HEK293 (cell line): ENCODE results near the gene BRD1.
A peak's percentile ranks its signal among the peaks of the same experiment; 100 is the strongest.

Source experiments
- CTCF ChIA-PET: fragments of 350-600 bp; formaldehyde crosslinking; extraction: SDS; loops from one replicate; lab custom pipeline; 2021; ENCODE audit warnings: antibody characterized with exemption; lab: Yijun Ruan, JAX
- POLR2A ChIA-PET: fragments of 300-600 bp; formaldehyde crosslinking; extraction: SDS; loops from one replicate; lab custom pipeline; 2020; ENCODE audit warnings: antibody characterized with exemption, inconsistent platforms; lab: Yijun Ruan, JAX
- H3K27ac ChIP-seq: fragments of 200-500 bp; sonication (Bioruptor generic); 2 replicates; pipeline ENCODE4 v1.5.1; 2014; ENCODE audit warnings: low read depth, low read length, control low read depth, inconsistent platforms; ENCODE audit errors: extremely low read depth
- H3K36me3 ChIP-seq, 2 experiments: fragments of 200-500 bp in 1 of 2; sonication (Bioruptor generic) in 1 of 2; 1 replicate in 1 of 2; 2 replicates in 1 of 2; pipeline ENCODE4 v1.5.1; 2014 to 2017; ENCODE audit warnings: inconsistent platforms in 2 of 2, low read length in 2 of 2; ENCODE audit not compliant: control insufficient read depth in 2 of 2, insufficient read depth in 1 of 2
- H3K4me1 ChIP-seq: fragments of 200-500 bp; sonication (Bioruptor generic); 2 replicates; pipeline ENCODE4 v1.5.1; 2014; ENCODE audit warnings: mild to moderate bottlenecking, low read length, inconsistent platforms; ENCODE audit not compliant: control insufficient read depth, insufficient read depth
- H3K4me3 ChIP-seq: 2 replicates; pipeline ENCODE4 v1.5.1; 2011; ENCODE audit warnings: low read depth, mild to moderate bottlenecking, control low read depth, low read length, moderate library complexity
- H3K9me3 ChIP-seq: fragments of 200-500 bp; sonication (Bioruptor generic); 2 replicates; pipeline ENCODE4 v1.5.1; 2014; ENCODE audit warnings: low read depth, low read length, inconsistent platforms; ENCODE audit not compliant: control insufficient read depth, insufficient read depth
- ATF2 ChIP-seq: fragments of 450-650 bp; formaldehyde crosslinking; IDR thresholded peaks from 2 replicates; pipeline ENCODE4 v1.5.1; 2016; ENCODE audit warnings: missing biosample characterization, missing genetic modification characterization, low read depth
- GLIS2 ChIP-seq: fragments of 450-650 bp; formaldehyde crosslinking; IDR thresholded peaks from 2 replicates; pipeline ENCODE4 v1.5.1; 2016; ENCODE audit warnings: missing biosample characterization, missing genetic modification characterization
- HOXA7 ChIP-seq: sonication (generic); formaldehyde crosslinking; IDR thresholded peaks from 2 replicates; pipeline ENCODE4 v1.8.1; 2022; ENCODE audit warnings: missing genetic modification reagents, borderline replicate concordance
- KLF16 ChIP-seq: fragments of 450-650 bp; formaldehyde crosslinking; IDR thresholded peaks from 2 replicates; pipeline ENCODE4 v1.5.1; 2017; ENCODE audit warnings: missing biosample characterization, missing genetic modification characterization
- REPIN1 ChIP-seq: fragments of 450-650 bp; formaldehyde crosslinking; IDR thresholded peaks from 2 replicates; pipeline ENCODE4 v1.5.1; 2017; ENCODE audit warnings: missing biosample characterization, missing genetic modification characterization, low read depth
- ZNF18 ChIP-seq: fragments of 450-650 bp; formaldehyde crosslinking; IDR thresholded peaks from 2 replicates; pipeline ENCODE4 v1.5.1; 2016; ENCODE audit warnings: missing biosample characterization, missing genetic modification characterization
- ZNF2 ChIP-seq: fragments of 450-650 bp; formaldehyde crosslinking; IDR thresholded peaks from 2 replicates; pipeline ENCODE4 v1.5.1; 2016; ENCODE audit warnings: missing biosample characterization, missing genetic modification characterization
- ZNF521 ChIP-seq: fragments of 450-650 bp; formaldehyde crosslinking; IDR thresholded peaks from 2 replicates; pipeline ENCODE4 v1.5.1; 2017; ENCODE audit warnings: missing biosample characterization, mild to moderate bottlenecking, missing genetic modification characterization
- ZNF555 ChIP-seq: fragments of 450-650 bp; formaldehyde crosslinking; conservative IDR thresholded peaks from 2 replicates; pipeline ENCODE4 v1.5.1; 2017; ENCODE audit warnings: missing biosample characterization, mild to moderate bottlenecking, missing genetic modification characterization, inconsistent platforms
- ZNF561 ChIP-seq: fragments of 450-650 bp; IDR thresholded peaks from 2 replicates; pipeline ENCODE4 v1.5.1; 2018; ENCODE audit warnings: missing biosample characterization, missing genetic modification characterization, borderline replicate concordance
- ZNF830 ChIP-seq: fragments of 450-650 bp; IDR thresholded peaks from 2 replicates; pipeline ENCODE4 v1.5.0; 2018; ENCODE audit warnings: missing biosample characterization, missing genetic modification characterization, low read depth, mild to moderate bottlenecking, moderate library complexity
- TF ChIP-seq, protein P1 (sequence below): fragments of 450-650 bp; formaldehyde crosslinking; IDR thresholded peaks from 2 replicates; pipeline ENCODE4 v1.5.1; 2017; ENCODE audit warnings: missing biosample characterization, missing genetic modification characterization
- TF ChIP-seq, protein P2 (sequence below): fragments of 450-650 bp; IDR thresholded peaks from 2 replicates; pipeline ENCODE4 v1.5.1; 2018; ENCODE audit warnings: missing biosample characterization, mild to moderate bottlenecking, missing genetic modification characterization
- TF ChIP-seq, protein P3 (sequence below): fragments of 450-650 bp; formaldehyde crosslinking; IDR thresholded peaks from 2 replicates; pipeline ENCODE4 v1.5.1; 2017; ENCODE audit warnings: missing biosample characterization, missing genetic modification characterization

BRD1 gene

DNA sequence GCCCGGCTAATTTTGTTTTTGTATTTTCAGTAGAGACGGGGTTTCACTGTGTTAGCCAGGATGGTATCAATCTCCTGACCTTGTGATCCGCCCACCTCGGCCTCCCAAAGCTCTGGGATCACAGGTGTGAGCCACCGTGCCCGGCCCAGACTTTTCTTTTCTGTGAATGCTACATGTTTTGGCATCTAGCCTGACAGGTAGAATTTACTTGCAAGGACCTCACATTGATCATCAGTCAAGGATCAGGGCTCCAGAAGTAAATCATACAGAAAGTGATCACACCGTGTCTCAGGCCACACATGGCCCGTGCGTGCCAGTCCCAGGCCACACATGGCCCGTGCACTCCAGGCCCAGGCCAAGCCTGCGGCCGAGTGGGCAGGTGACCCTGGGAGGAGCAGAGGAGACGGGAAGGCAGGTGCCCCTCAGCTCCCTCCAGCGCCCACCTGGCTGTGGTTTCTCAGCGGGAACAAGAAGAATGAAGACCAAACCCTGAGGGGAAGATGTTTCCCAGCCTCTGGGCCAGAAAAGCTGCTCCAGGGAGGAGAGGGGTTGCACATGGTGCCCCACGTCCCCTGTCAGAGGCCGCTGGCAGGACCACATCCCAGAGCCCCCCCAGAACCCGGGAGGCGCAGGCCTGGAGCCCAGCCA lies 76.2 kb downstream of the BRD1 start (continued):
- TF ChIP-seq ZNF2 (no peak), KLF16 (no peak), ZNF521 (no peak)
- TF ChIP-seq, protein P1, sequence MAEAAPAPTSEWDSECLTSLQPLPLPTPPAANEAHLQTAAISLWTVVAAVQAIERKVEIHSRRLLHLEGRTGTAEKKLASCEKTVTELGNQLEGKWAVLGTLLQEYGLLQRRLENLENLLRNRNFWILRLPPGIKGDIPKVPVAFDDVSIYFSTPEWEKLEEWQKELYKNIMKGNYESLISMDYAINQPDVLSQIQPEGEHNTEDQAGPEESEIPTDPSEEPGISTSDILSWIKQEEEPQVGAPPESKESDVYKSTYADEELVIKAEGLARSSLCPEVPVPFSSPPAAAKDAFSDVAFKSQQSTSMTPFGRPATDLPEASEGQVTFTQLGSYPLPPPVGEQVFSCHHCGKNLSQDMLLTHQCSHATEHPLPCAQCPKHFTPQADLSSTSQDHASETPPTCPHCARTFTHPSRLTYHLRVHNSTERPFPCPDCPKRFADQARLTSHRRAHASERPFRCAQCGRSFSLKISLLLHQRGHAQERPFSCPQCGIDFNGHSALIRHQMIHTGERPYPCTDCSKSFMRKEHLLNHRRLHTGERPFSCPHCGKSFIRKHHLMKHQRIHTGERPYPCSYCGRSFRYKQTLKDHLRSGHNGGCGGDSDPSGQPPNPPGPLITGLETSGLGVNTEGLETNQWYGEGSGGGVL (tag by site-specific recombination), result no peak
- TF ChIP-seq, protein P2, sequence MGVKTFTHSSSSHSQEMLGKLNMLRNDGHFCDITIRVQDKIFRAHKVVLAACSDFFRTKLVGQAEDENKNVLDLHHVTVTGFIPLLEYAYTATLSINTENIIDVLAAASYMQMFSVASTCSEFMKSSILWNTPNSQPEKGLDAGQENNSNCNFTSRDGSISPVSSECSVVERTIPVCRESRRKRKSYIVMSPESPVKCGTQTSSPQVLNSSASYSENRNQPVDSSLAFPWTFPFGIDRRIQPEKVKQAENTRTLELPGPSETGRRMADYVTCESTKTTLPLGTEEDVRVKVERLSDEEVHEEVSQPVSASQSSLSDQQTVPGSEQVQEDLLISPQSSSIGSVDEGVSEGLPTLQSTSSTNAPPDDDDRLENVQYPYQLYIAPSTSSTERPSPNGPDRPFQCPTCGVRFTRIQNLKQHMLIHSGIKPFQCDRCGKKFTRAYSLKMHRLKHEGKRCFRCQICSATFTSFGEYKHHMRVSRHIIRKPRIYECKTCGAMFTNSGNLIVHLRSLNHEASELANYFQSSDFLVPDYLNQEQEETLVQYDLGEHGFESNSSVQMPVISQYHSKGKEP (tag by site-specific recombination), result no peak

GRCh38 chr22:49749885-49750510 lies 77.7 kb downstream of the BRD1 start:
- ChIA-PET CTCF (no interaction called here), POLR2A (no interaction called here)
- TF ChIP-seq, protein P2 (tag by site-specific recombination), result no peak
- TF ChIP-seq ZNF18 (tag by site-specific recombination) (no peak), REPIN1 (tag by site-specific recombination) (no peak), GLIS2 (tag by site-specific recombination) (0 out of 2 replicates have a peak, but pooled peaks have one; percentile 17), HOXA7 (CRISPR knock-in tag) (no peak), ZNF561 (tag by site-specific recombination) (no peak)
- TF ChIP-seq, protein P3, sequence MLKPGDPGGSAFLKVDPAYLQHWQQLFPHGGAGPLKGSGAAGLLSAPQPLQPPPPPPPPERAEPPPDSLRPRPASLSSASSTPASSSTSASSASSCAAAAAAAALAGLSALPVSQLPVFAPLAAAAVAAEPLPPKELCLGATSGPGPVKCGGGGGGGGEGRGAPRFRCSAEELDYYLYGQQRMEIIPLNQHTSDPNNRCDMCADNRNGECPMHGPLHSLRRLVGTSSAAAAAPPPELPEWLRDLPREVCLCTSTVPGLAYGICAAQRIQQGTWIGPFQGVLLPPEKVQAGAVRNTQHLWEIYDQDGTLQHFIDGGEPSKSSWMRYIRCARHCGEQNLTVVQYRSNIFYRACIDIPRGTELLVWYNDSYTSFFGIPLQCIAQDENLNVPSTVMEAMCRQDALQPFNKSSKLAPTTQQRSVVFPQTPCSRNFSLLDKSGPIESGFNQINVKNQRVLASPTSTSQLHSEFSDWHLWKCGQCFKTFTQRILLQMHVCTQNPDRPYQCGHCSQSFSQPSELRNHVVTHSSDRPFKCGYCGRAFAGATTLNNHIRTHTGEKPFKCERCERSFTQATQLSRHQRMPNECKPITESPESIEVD (tag by site-specific recombination), result no peak
- H3K27ac ChIP-seq, result no peak overlapping the region
- no peaks in the 10 kb centered on the region for H3K36me3 ChIP-seq
- no peaks in the 10 kb centered on the region for H3K4me1 ChIP-seq
- no peak overlapping the region for H3K4me3 ChIP-seq
- no peaks in the 10 kb centered on the region for H3K9me3 ChIP-seq

GRCh38 chr22:49749227-49749626 lies 78.4 kb downstream of the BRD1 start:
- POLR2A ChIA-PET, result no interaction called here
- CTCF ChIA-PET, result no interaction called here
- Histone ChIP-seq H3K4me1 (no peaks in the 10 kb centered on the region), H3K9me3 (peaks cover 2% of the 10 kb centered on the region; the same call in 1 of the 2 replicates), H3K36me3 (no peaks in the 10 kb centered on the region), H3K4me3 (no peak overlapping the region), H3K27ac (no peak overlapping the region)
- TF ChIP-seq ZNF830 (tag by site-specific recombination) (no peak), ATF2 (no peak), ZNF555 (tag by site-specific recombination) (no peak)
